Mesendoderm (in vitro differentiated cells): Measurements from ENCODE around the gene PSMA3. TPM values are rescaled to one million over a fixed set of nuclear protein-coding genes. Genes with fewer than 3 reads are reported as not detected.

Experiments
- DNase-seq: peaks from one replicate; pipeline ENCODE4 v3.0.0; 2013
- H2AK5ac ChIP-seq: 2 replicates; pipeline ENCODE4 v1.6.1; 2013; ENCODE audit warnings: low read length, inconsistent platforms
- H2BK120ac ChIP-seq: 2 replicates; pipeline ENCODE4 v1.6.1; 2013; ENCODE audit warnings: low read depth, mild to moderate bottlenecking, low read length, moderate library complexity, mixed read lengths
- H2BK15ac ChIP-seq: replicated peaks from 2 replicates; pipeline ENCODE4 v1.6.1; 2013; ENCODE audit warnings: low read depth, mild to moderate bottlenecking, moderate library complexity
- H2BK5ac ChIP-seq: 2 replicates; pipeline ENCODE4 v1.6.1; 2013; ENCODE audit warnings: low read length, inconsistent platforms
- H3K18ac ChIP-seq: 2 replicates; pipeline ENCODE4 v1.6.1; 2013; ENCODE audit warnings: mild to moderate bottlenecking, low read length, mixed read lengths
- H3K23ac ChIP-seq: one replicate; pipeline ENCODE4 v1.6.1; 2013; ENCODE audit warnings: low read length
- H3K27ac ChIP-seq: 2 replicates; pipeline ENCODE4 v1.5.1; 2013; ENCODE audit warnings: low read depth, mild to moderate bottlenecking, inconsistent platforms, low read length, moderate library complexity
- H3K27me3 ChIP-seq: 2 replicates; pipeline ENCODE4 v1.6.1; 2013; ENCODE audit warnings: low read length, control low read depth, mild to moderate bottlenecking, inconsistent platforms; ENCODE audit not compliant: insufficient read depth, poor library complexity
- H3K36me3 ChIP-seq: 2 replicates; pipeline ENCODE4 v1.6.1; 2013; ENCODE audit warnings: low read length, inconsistent platforms; ENCODE audit not compliant: control insufficient read depth, insufficient read depth
- H3K4ac ChIP-seq: one replicate; pipeline ENCODE4 v1.6.1; 2013; ENCODE audit warnings: low read depth, mild to moderate bottlenecking, low read length, moderate library complexity
- H3K4me1 ChIP-seq: 2 replicates; pipeline ENCODE4 v1.6.1; 2013; ENCODE audit warnings: low read depth, low read length, inconsistent platforms; ENCODE audit not compliant: control insufficient read depth
- H3K4me2 ChIP-seq: 2 replicates; pipeline ENCODE4 v1.6.1; 2013; ENCODE audit warnings: low read length
- H3K4me3 ChIP-seq: 2 replicates; pipeline ENCODE4 v1.5.1; 2013; ENCODE audit warnings: mild to moderate bottlenecking, low read length
- H3K56ac ChIP-seq: one replicate; pipeline ENCODE4 v1.6.1; 2013; ENCODE audit warnings: low read length
- H3K79me1 ChIP-seq: 2 replicates; pipeline ENCODE4 v1.6.1; 2013; ENCODE audit warnings: low read length, inconsistent platforms
- H3K79me2 ChIP-seq: 2 replicates; pipeline ENCODE4 v1.6.1; 2013; ENCODE audit warnings: mild to moderate bottlenecking, low read length; ENCODE audit not compliant: control insufficient read depth, insufficient read depth
- H3K9ac ChIP-seq: 2 replicates; pipeline ENCODE4 v1.6.1; 2013; ENCODE audit warnings: low read length, inconsistent platforms
- H4K5ac ChIP-seq: one replicate; pipeline ENCODE4 v1.6.1; 2013; ENCODE audit warnings: low read length
- H4K8ac ChIP-seq: one replicate; pipeline ENCODE4 v1.6.1; 2013; ENCODE audit warnings: low read depth, mild to moderate bottlenecking, control low read depth, low read length, moderate library complexity
- WGBS: extraction: QIAGEN DNeasy Blood & Tissue Kit; methylation state at CpG from one replicate; pipeline ENCODE4 v1.1.7; 2013; ENCODE audit warnings: low lambda C conversion rate, missing lambda C conversion rate; ENCODE audit not compliant: insufficient coverage; ENCODE audit errors: extremely low coverage; 5-methylcytosine and 5-hydroxymethylcytosine counted together
- small RNA-seq: library from polyadenylated mRNA; stranded (forward); fragments of <200 nt; extraction: miRNeasy Mini kit (QIAGEN cat#:217004); gene quantifications from one replicate; pipeline ENCODE3, GENCODE V24; 2013; ENCODE audit not compliant: insufficient read depth

PSMA3 gene

DNA sequence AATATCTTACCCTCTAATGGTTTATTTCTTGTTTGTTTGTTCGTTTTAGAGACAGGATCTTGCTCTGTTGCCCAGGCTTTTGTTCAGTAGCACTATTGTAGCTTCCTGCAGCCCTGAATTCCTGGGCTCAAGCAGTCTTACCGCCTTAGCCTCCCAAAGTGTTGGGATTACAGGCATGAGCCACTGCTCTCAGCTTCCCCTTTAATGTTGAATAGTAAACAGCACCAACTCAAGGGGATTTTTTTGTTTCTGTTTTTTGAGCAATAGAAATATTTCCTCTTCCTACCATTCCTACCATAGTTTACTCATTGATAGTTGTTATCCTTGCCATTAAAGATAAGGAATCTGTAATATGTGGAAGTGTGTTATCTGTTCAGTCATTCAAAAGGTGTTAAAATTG is 64.4 kb downstream of the PSMA3 start:
- no peak overlapping the region for H2AK5ac ChIP-seq
- H3K4ac ChIP-seq, result no peak overlapping the region
- no peak overlapping the region for H3K9ac ChIP-seq
- H3K79me2 ChIP-seq, result no peaks in the 10 kb centered on the region
- no peaks in the 10 kb centered on the region for H3K27me3 ChIP-seq
- H3K4me3 ChIP-seq, result no peak overlapping the region
- no peak overlapping the region for H2BK120ac ChIP-seq
- no peak overlapping the region for H3K18ac ChIP-seq
- WGBS, result no CpG with 5 or more reads among the region's 2 CpGs
- no peak overlapping the region for H3K56ac ChIP-seq
- H3K79me1 ChIP-seq, result no peaks in the 10 kb centered on the region
- no peak for DNase-seq
- no peak overlapping the region for H4K8ac ChIP-seq
- no peak overlapping the region for H3K27ac ChIP-seq
- H2BK5ac ChIP-seq, result no peak overlapping the region
- no peak overlapping the region for H3K4me2 ChIP-seq
- no peak overlapping the region for H4K5ac ChIP-seq
- H2BK15ac ChIP-seq, result no peak overlapping the region
- H3K36me3 ChIP-seq, result no peaks in the 10 kb centered on the region
- H3K23ac ChIP-seq, result no peak overlapping the region
- no peaks in the 10 kb centered on the region for H3K4me1 ChIP-seq

DNA sequence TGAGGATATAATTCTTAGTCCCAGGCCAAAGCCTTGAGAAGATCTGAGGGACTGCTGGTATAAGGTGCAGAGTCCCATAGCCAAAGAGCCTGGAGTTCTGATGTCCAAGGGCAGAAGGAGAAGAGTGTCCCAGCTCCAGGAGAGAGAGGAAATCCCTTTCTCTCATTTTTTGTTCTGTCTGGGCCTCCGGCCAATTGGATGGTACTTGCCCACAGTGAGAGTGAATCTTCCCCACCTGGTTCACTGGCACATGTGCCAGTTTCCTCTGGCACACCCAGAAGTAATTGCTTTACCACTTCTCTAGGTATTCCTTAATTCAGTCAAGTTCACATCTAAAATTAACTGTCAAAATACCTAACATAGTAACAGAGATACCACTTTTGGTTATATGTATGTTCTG is 69.1 kb downstream of the PSMA3 start:
- H3K79me1 ChIP-seq, result no peaks in the 10 kb centered on the region
- no peaks in the 10 kb centered on the region for H3K27me3 ChIP-seq
- H2BK15ac ChIP-seq, result no peak overlapping the region
- no CpG with 5 or more reads among the region's 1 CpG for WGBS
- no peak overlapping the region for H4K8ac ChIP-seq
- H2AK5ac ChIP-seq, result no peak overlapping the region
- H3K36me3 ChIP-seq, result no peaks in the 10 kb centered on the region
- H3K23ac ChIP-seq, result no peak overlapping the region
- no peak overlapping the region for H3K56ac ChIP-seq
- H3K79me2 ChIP-seq, result no peaks in the 10 kb centered on the region
- DNase-seq, result no peak
- H3K4me1 ChIP-seq, result no peaks in the 10 kb centered on the region
- H3K27ac ChIP-seq, result no peak overlapping the region
- H2BK120ac ChIP-seq, result no peak overlapping the region
- H4K5ac ChIP-seq, result no peak overlapping the region
- H3K9ac ChIP-seq, result no peak overlapping the region
- H3K4ac ChIP-seq, result no peak overlapping the region
- no peak overlapping the region for H3K4me3 ChIP-seq
- H3K4me2 ChIP-seq, result no peak overlapping the region
- no peak overlapping the region for H3K18ac ChIP-seq
- no peak overlapping the region for H2BK5ac ChIP-seq

DNA sequence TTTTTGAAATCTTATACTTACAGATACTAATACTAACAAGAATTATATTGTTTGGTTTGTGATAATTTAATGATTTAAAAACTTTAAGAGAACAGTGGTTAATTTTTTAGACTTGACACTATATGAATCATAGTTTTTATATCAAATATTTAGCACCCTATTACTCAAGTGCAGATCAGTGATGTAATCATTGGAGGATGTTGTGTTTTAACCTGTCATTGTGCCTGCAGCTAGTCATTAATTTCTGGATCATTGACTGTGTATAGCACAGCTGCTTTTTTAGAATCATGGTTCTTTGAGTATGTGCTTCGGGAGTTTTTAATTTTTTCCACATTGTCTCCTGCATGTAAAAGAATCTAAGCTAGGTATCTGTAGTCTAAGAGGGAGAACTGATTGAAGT is 71.0 kb downstream of the PSMA3 start:
- H3K27me3 ChIP-seq, result no peaks in the 10 kb centered on the region
- no peak overlapping the region for H3K18ac ChIP-seq
- no peak overlapping the region for H2BK5ac ChIP-seq
- H2BK120ac ChIP-seq, result no peak overlapping the region
- H2BK15ac ChIP-seq, result no peak overlapping the region
- H3K9ac ChIP-seq, result no peak overlapping the region
- H3K79me1 ChIP-seq, result no peaks in the 10 kb centered on the region
- no peak overlapping the region for H3K4ac ChIP-seq
- H4K5ac ChIP-seq, result no peak overlapping the region
- no peak overlapping the region for H3K4me3 ChIP-seq
- no peaks in the 10 kb centered on the region for H3K36me3 ChIP-seq
- no peak overlapping the region for H3K56ac ChIP-seq
- H3K4me1 ChIP-seq, result no peaks in the 10 kb centered on the region
- no peak overlapping the region for H4K8ac ChIP-seq
- no peak overlapping the region for H3K27ac ChIP-seq
- no peak for DNase-seq
- H3K4me2 ChIP-seq, result no peak overlapping the region
- H2AK5ac ChIP-seq, result no peak overlapping the region
- H3K79me2 ChIP-seq, result no peaks in the 10 kb centered on the region
- H3K23ac ChIP-seq, result no peak overlapping the region
- no CpG with 5 or more reads among the region's 1 CpG for WGBS

Small RNA genes lying within 50 kb of the gene (small RNA-seq; reads per million reads assigned to genes)
- gene RNU6-341P, result not detected
